SK-N-SH (cell line): ENCODE results near the gene ALPK3. TPM values are rescaled to one million over a fixed set of nuclear protein-coding genes. Genes with fewer than 3 reads are reported as not detected.

Source experiments
- CTCF ChIA-PET: fragments of 300-600, 350-600 bp; formaldehyde crosslinking; extraction: SDS; loops from one replicate; lab custom pipeline; 2021; lab: Yijun Ruan, JAX
- POLR2A ChIA-PET: fragments of 350-600 bp; sonication (Branson Sonifier 250); formaldehyde crosslinking; extraction: SDS; loops from one replicate; lab custom pipeline; 2020; ENCODE audit warnings: antibody characterized with exemption, inconsistent platforms; lab: Yijun Ruan, JAX
- DNase-seq: peaks from one replicate; pipeline ENCODE4 v3.0.0; 2012
- H2AFZ ChIP-seq: fragments of 200-600 bp; sonication (generic); 2 replicates; pipeline ENCODE4 v1.8.1; 2016; ENCODE audit warnings: antibody characterized with exemption, mild to moderate bottlenecking, low read depth
- H3F3A ChIP-seq: fragments of 200-600 bp; sonication (generic); replicated peaks from 2 replicates; pipeline ENCODE3; 2016; ENCODE audit warnings: antibody characterized with exemption, mild to moderate bottlenecking; ENCODE audit not compliant: insufficient read depth
- H3K27ac ChIP-seq, 2 experiments: fragments of 200-500 bp in 1 of 2; fragments of 200-600 bp in 1 of 2; sonication (Bioruptor generic) in 1 of 2; sonication (generic), shearing (Covaris generic) in 1 of 2; 2 replicates each; pipeline versions ENCODE4 v1.5.1 to v1.6.1; 2014 to 2016; ENCODE audit warnings: low read depth in 2 of 2, inconsistent platforms in 1 of 2, low read length in 1 of 2, mild to moderate bottlenecking in 1 of 2, mixed read lengths in 1 of 2
- H3K27me3 ChIP-seq: fragments of 200-600 bp; sonication (generic), shearing (Covaris generic); 2 replicates; pipeline ENCODE4 v1.6.1; 2016; ENCODE audit warnings: mixed run types; ENCODE audit not compliant: insufficient read depth
- H3K36me3 ChIP-seq, 2 experiments: fragments of 200-500 bp in 1 of 2; fragments of 200-600 bp in 1 of 2; sonication (Bioruptor generic) in 1 of 2; sonication (generic) in 1 of 2; replicated peaks in 1 of 2; 2 replicates each; pipeline versions ENCODE3 to v1.5.1; 2014 to 2016; ENCODE audit warnings: low read length in 1 of 2, mild to moderate bottlenecking in 1 of 2; ENCODE audit not compliant: insufficient read depth in 2 of 2, control insufficient read depth in 1 of 2
- H3K4me1 ChIP-seq, 2 experiments: fragments of 200-500 bp in 1 of 2; fragments of 200-600 bp in 1 of 2; sonication (Bioruptor generic) in 1 of 2; sonication (generic), shearing (Covaris generic) in 1 of 2; 2 replicates each; pipeline versions ENCODE4 v1.5.1 to v1.6.1; 2014 to 2016; ENCODE audit warnings: low read depth in 1 of 2, low read length in 1 of 2, mixed run types in 1 of 2; ENCODE audit not compliant: insufficient read depth in 2 of 2, control insufficient read depth in 1 of 2
- H3K4me2 ChIP-seq: fragments of 200-600 bp; sonication (generic), shearing (Covaris generic); 2 replicates; pipeline ENCODE4 v1.6.1; 2017; ENCODE audit warnings: mixed run types
- H3K4me3 ChIP-seq, 2 experiments: fragments of 200-500 bp in 1 of 2; fragments of 200-600 bp in 1 of 2; sonication (Bioruptor generic) in 1 of 2; sonication (generic), shearing (Covaris generic) in 1 of 2; 2 replicates each; pipeline versions ENCODE4 v1.5.1 to v1.8.1; 2014 to 2016; ENCODE audit warnings: low read depth in 2 of 2, inconsistent platforms in 1 of 2, low read length in 1 of 2, mild to moderate bottlenecking in 1 of 2, mixed read lengths in 1 of 2, moderate library complexity in 1 of 2
- H3K79me2 ChIP-seq: fragments of 200-600 bp; sonication (generic); 2 replicates; pipeline ENCODE4 v1.8.1; 2017; ENCODE audit warnings: mild to moderate bottlenecking; ENCODE audit not compliant: insufficient read depth
- H3K9ac ChIP-seq: fragments of 200-600 bp; sonication (generic); 2 replicates; pipeline ENCODE4 v1.6.1; 2017; ENCODE audit warnings: mixed run types
- H3K9me2 ChIP-seq: fragments of 200-600 bp; sonication (generic); 2 replicates; pipeline ENCODE4 v1.6.1; 2017; ENCODE audit warnings: mixed run types
- H3K9me3 ChIP-seq: fragments of 200-600 bp; sonication (generic); 2 replicates; pipeline ENCODE4 v1.6.1; 2017; ENCODE audit warnings: mixed run types, mild to moderate bottlenecking, moderate library complexity
- H4K20me1 ChIP-seq: fragments of 200-600 bp; sonication (generic); 2 replicates; pipeline ENCODE4 v1.6.1; 2017; ENCODE audit warnings: mild to moderate bottlenecking, mixed run types; ENCODE audit not compliant: insufficient read depth
- ELF1 ChIP-seq: IDR thresholded peaks from 2 replicates; pipeline ENCODE4 v1.4.0; 2012
- EZH2phosphoT487 ChIP-seq: fragments of 200-600 bp; sonication (generic); IDR thresholded peaks from 2 replicates; pipeline ENCODE4 v1.6.1; 2017; ENCODE audit warnings: low read depth, mixed run types, mild to moderate bottlenecking, antibody characterized with exemption, moderate library complexity, borderline replicate concordance
- FOSL2 ChIP-seq: IDR thresholded peaks from 2 replicates; pipeline ENCODE4 v1.4.0; 2012; ENCODE audit warnings: low read depth, mild to moderate bottlenecking, moderate library complexity, borderline replicate concordance
- FOXM1 ChIP-seq: IDR thresholded peaks from 2 replicates; pipeline ENCODE4 v1.4.0; 2012; ENCODE audit warnings: low read depth, mild to moderate bottlenecking
- JUND ChIP-seq: IDR thresholded peaks from 2 replicates; pipeline ENCODE4 v1.4.0; 2012
- MEF2A ChIP-seq: IDR thresholded peaks from 2 replicates; pipeline ENCODE4 v1.4.0; 2012; ENCODE audit warnings: low read depth, borderline replicate concordance
- MXI1 ChIP-seq: IDR thresholded peaks from 2 replicates; pipeline ENCODE4 v1.6.1; 2012; ENCODE audit warnings: mild to moderate bottlenecking, low read depth, low read length, improper control_type of control experiment
- NFIC ChIP-seq: IDR thresholded peaks from 2 replicates; pipeline ENCODE4 v1.4.0; 2012; ENCODE audit warnings: borderline replicate concordance
- NRF1 ChIP-seq: IDR thresholded peaks from 2 replicates; pipeline ENCODE4 v1.6.1; 2012; ENCODE audit warnings: low read depth, mild to moderate bottlenecking, low read length
- RCOR1 ChIP-seq: fragments of 150-350 bp; IDR thresholded peaks from 2 replicates; pipeline ENCODE4 v1.6.1; 2017; ENCODE audit warnings: antibody characterized with exemption, low read length
- SIN3A ChIP-seq: IDR thresholded peaks from 2 replicates; pipeline ENCODE4 v1.6.1; 2012; ENCODE audit warnings: low read depth, mild to moderate bottlenecking, low read length, moderate library complexity, borderline replicate concordance
- TAF1 ChIP-seq: IDR thresholded peaks from 2 replicates; pipeline ENCODE4 v1.6.1; 2012; ENCODE audit warnings: low read depth, mild to moderate bottlenecking, low read length, moderate library complexity, borderline replicate concordance
- TEAD4 ChIP-seq: IDR thresholded peaks from 2 replicates; pipeline ENCODE4 v1.4.0; 2012; ENCODE audit warnings: mild to moderate bottlenecking, borderline replicate concordance; ENCODE audit not compliant: insufficient read depth
- YY1 ChIP-seq: IDR thresholded peaks from 2 replicates; pipeline ENCODE4 v1.4.0; 2012; ENCODE audit warnings: low read depth, mild to moderate bottlenecking
- WGBS: methylation state at CpG from one replicate; pipeline ENCODE4 v1.1.6; 2017; ENCODE audit warnings: low lambda C conversion rate; 5-methylcytosine and 5-hydroxymethylcytosine counted together
- polyA plus RNA-seq, 3 experiments: library from polyadenylated mRNA; depleted of rRNA; stranded (reverse); fragments of >200 nt; gene quantifications; 2 replicates each; pipeline ENCODE4 v1.2.3, GENCODE V29; 2012
- TF ChIP-seq, protein P1 (sequence below): IDR thresholded peaks from 2 replicates; pipeline ENCODE4 v1.4.0; 2012; ENCODE audit warnings: low read depth, borderline replicate concordance
- TF ChIP-seq, protein P2 (sequence below): IDR thresholded peaks from 2 replicates; pipeline ENCODE4; 2012
- TF ChIP-seq, protein P3 (sequence below): IDR thresholded peaks from 2 replicates; pipeline ENCODE4 v1.6.1; 2012; ENCODE audit warnings: mild to moderate bottlenecking, low read depth, low read length, moderate library complexity
- TF ChIP-seq, protein P4 (sequence below): fragments of 150-350 bp; IDR thresholded peaks from 2 replicates; pipeline ENCODE4 v1.6.1; 2017; ENCODE audit warnings: antibody characterized with exemption, low read length, low read depth, borderline replicate concordance
- TF ChIP-seq, protein P5 (sequence below): IDR thresholded peaks from 2 replicates; pipeline ENCODE4 v1.4.0; 2012; ENCODE audit warnings: low read depth

Gene ALPK3
- polyA plus RNA-seq, 1 of the 3 experiments (the other 2 are of a cell fraction), result 0.16 TPM

DNA sequence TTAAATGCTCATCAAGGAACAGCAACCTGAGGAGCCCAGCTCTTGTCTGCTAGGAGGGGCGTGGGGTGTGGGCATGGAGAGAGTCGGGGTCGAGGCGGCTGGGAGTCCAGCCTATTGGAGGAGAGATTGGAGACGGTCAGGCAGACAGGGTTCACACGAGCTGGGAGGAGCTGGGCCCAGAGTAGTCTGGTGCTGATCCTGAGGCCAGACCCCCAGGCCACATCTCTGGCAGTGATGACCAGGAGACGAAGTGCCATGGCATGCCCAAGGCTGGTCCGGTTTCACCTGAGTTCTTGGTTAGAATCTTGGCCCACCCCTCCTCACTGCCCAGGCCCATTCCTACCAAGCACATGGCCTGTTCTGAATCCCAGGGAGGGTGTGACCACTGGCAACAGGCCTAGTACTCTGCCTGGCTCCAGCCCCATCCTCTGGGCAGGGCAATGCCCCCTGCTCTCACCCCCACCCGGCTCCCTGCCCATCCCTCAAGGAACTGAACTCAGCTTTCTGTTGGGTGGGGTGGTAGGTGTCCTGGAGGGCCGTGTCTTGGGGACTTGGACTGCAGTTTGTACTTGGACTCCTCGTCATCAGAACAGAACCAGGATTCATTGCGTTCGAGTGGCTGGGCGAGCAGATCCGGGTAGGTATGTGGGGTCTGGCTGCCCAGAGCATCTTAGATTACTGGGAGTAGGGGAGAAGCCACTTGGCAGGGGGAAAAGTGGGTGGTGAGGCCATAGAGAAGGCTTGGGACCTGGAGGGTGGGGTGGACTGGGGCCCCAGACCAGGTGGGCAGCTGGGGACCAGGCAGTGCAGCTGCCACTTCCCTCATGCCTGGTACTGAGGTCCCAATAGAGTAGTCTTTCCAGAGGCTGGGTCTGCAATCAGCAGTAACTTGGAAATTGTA is 88.1 kb downstream of the ALPK3 start:
- H3F3A ChIP-seq, result no peaks in the 10 kb centered on the region
- no peak overlapping the region for H3K4me2 ChIP-seq
- no peak overlapping the region for H2AFZ ChIP-seq
- H3K27ac ChIP-seq, result no peak overlapping the region; a peak in 1 of 4 replicates
- no peaks in the 10 kb centered on the region for H3K27me3 ChIP-seq
- H3K9me2 ChIP-seq, result no peaks in the 10 kb centered on the region
- ChIA-PET CTCF (interaction anchor here (1.2 to 1.3 kb wide), 2 partner anchors 23 to 304 kb away, joined by 3 read pairs; partner anchors contain the start of gene ZSCAN2), POLR2A (no interaction called here)
- peaks cover 0 to 20% of the 10 kb centered on the region in 2 experiments; a peak in 1 of 4 replicates for H3K4me1 ChIP-seq
- no peak overlapping the region for H3K9ac ChIP-seq
- TF ChIP-seq, protein P1, sequence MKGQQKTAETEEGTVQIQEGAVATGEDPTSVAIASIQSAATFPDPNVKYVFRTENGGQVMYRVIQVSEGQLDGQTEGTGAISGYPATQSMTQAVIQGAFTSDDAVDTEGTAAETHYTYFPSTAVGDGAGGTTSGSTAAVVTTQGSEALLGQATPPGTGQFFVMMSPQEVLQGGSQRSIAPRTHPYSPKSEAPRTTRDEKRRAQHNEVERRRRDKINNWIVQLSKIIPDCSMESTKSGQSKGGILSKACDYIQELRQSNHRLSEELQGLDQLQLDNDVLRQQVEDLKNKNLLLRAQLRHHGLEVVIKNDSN, result no peak
- no peak for TF ChIP-seq TAF1
- TF ChIP-seq, protein P2, sequence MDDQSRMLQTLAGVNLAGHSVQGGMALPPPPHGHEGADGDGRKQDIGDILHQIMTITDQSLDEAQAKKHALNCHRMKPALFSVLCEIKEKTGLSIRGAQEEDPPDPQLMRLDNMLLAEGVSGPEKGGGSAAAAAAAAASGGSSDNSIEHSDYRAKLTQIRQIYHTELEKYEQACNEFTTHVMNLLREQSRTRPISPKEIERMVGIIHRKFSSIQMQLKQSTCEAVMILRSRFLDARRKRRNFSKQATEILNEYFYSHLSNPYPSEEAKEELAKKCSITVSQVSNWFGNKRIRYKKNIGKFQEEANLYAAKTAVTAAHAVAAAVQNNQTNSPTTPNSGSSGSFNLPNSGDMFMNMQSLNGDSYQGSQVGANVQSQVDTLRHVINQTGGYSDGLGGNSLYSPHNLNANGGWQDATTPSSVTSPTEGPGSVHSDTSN, result no peak
- TF ChIP-seq TEAD4, result no peak
- TF ChIP-seq SIN3A, result no peak
- no peak for TF ChIP-seq NFIC
- no peak for TF ChIP-seq MXI1
- TF ChIP-seq RCOR1, result no peak
- no peak for TF ChIP-seq MEF2A
- TF ChIP-seq JUND, result no peak
- TF ChIP-seq ELF1, result no peak
- TF ChIP-seq NRF1, result no peak
- TF ChIP-seq FOSL2, result no peak
- TF ChIP-seq, protein P3, sequence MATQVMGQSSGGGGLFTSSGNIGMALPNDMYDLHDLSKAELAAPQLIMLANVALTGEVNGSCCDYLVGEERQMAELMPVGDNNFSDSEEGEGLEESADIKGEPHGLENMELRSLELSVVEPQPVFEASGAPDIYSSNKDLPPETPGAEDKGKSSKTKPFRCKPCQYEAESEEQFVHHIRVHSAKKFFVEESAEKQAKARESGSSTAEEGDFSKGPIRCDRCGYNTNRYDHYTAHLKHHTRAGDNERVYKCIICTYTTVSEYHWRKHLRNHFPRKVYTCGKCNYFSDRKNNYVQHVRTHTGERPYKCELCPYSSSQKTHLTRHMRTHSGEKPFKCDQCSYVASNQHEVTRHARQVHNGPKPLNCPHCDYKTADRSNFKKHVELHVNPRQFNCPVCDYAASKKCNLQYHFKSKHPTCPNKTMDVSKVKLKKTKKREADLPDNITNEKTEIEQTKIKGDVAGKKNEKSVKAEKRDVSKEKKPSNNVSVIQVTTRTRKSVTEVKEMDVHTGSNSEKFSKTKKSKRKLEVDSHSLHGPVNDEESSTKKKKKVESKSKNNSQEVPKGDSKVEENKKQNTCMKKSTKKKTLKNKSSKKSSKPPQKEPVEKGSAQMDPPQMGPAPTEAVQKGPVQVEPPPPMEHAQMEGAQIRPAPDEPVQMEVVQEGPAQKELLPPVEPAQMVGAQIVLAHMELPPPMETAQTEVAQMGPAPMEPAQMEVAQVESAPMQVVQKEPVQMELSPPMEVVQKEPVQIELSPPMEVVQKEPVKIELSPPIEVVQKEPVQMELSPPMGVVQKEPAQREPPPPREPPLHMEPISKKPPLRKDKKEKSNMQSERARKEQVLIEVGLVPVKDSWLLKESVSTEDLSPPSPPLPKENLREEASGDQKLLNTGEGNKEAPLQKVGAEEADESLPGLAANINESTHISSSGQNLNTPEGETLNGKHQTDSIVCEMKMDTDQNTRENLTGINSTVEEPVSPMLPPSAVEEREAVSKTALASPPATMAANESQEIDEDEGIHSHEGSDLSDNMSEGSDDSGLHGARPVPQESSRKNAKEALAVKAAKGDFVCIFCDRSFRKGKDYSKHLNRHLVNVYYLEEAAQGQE, result no peak
- no peak for TF ChIP-seq FOXM1
- TF ChIP-seq YY1, result no peak
- TF ChIP-seq, protein P4, sequence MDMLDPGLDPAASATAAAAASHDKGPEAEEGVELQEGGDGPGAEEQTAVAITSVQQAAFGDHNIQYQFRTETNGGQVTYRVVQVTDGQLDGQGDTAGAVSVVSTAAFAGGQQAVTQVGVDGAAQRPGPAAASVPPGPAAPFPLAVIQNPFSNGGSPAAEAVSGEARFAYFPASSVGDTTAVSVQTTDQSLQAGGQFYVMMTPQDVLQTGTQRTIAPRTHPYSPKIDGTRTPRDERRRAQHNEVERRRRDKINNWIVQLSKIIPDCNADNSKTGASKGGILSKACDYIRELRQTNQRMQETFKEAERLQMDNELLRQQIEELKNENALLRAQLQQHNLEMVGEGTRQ, result no peak
- no peak for TF ChIP-seq EZH2phosphoT487
- TF ChIP-seq, protein P5, sequence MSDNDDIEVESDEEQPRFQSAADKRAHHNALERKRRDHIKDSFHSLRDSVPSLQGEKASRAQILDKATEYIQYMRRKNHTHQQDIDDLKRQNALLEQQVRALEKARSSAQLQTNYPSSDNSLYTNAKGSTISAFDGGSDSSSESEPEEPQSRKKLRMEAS, result no peak
- no peaks in the 10 kb centered on the region for H3K36me3 ChIP-seq
- DNase-seq, result no peak
- H3K9me3 ChIP-seq, result no peaks in the 10 kb centered on the region
- 90% methylated on average over 15 of the region's 15 CpGs for WGBS
- H3K4me3 ChIP-seq, result no peak overlapping the region
- no peaks in the 10 kb centered on the region for H3K79me2 ChIP-seq
- no peaks in the 10 kb centered on the region for H4K20me1 ChIP-seq
